ENCODE data around the gene ZNF189. TPM values are rescaled to one million over a fixed set of nuclear protein-coding genes. Genes with fewer than 3 reads are reported as not detected.

Gene ZNF189
- polyA plus RNA-seq, 2 donors, result 3.4 to 5.2 TPM

- 63 to 68% methylated on average over 9 of the region's 9 CpGs for WGBS, 2 donors
- Histone ChIP-seq H3K36me3 (ENCODE audit: control insufficient read depth in 2 of 2, insufficient read depth in 2 of 2, low read length in 1 of 2) (no peaks in the 10 kb centered on the region), H3K4me3 (ENCODE audit: low read depth in 1 of 2, low read length in 2 of 2) (no peak overlapping the region), H3K4me1 (ENCODE audit: control insufficient read depth in 2 of 2, insufficient read depth in 2 of 2, low read length in 1 of 2) (no peaks in the 10 kb centered on the region), H3K9me3 (ENCODE audit: control insufficient read depth in 2 of 2, insufficient read depth in 1 of 2, low read depth in 1 of 2, low read length in 1 of 2) (no peaks in the 10 kb centered on the region), H3K27me3 (ENCODE audit: control insufficient read depth in 1 of 2, insufficient read depth in 2 of 2, low read length in 2 of 2) (no peaks in the 10 kb centered on the region), H3K27ac (ENCODE audit: low read depth in 2 of 2, low read length in 1 of 2) (no peak overlapping the region)
Observed at GRCh38 chr9:101443364-101443771, 44.7 kb downstream of the ZNF189 start.

GRCh38 chr9:101445353-101446029, 46.8 kb downstream of the ZNF189 start:
- no peaks in the 10 kb centered on the region for H3K9me3 ChIP-seq (ENCODE audit: control insufficient read depth in 2 of 2, insufficient read depth in 1 of 2, low read depth in 1 of 2, low read length in 1 of 2)
- no peak overlapping the region for H3K27ac ChIP-seq (ENCODE audit: low read depth in 2 of 2, low read length in 1 of 2)
- no peaks in the 10 kb centered on the region for H3K4me1 ChIP-seq (ENCODE audit: control insufficient read depth in 2 of 2, insufficient read depth in 2 of 2, low read length in 1 of 2)
- H3K27me3 ChIP-seq (ENCODE audit: control insufficient read depth in 1 of 2, insufficient read depth in 2 of 2, low read length in 2 of 2), result no peaks in the 10 kb centered on the region
- H3K36me3 ChIP-seq (ENCODE audit: control insufficient read depth in 2 of 2, insufficient read depth in 2 of 2, low read length in 1 of 2), result no peaks in the 10 kb centered on the region
- WGBS, 2 donors, result 45 to 52% methylated on average over 5 of the region's 5 CpGs
- H3K4me3 ChIP-seq (ENCODE audit: low read depth in 1 of 2, low read length in 2 of 2), result peak overlapping the region in 1 of 2 donors; percentile 11

GRCh38 chr9:101446732-101447131, 48.1 kb downstream of the ZNF189 start:
- Histone ChIP-seq H3K27ac (ENCODE audit: low read depth in 2 of 2, low read length in 1 of 2) (no peak overlapping the region), H3K27me3 (ENCODE audit: control insufficient read depth in 1 of 2, insufficient read depth in 2 of 2, low read length in 2 of 2) (no peaks in the 10 kb centered on the region), H3K36me3 (ENCODE audit: control insufficient read depth in 2 of 2, insufficient read depth in 2 of 2, low read length in 1 of 2) (no peaks in the 10 kb centered on the region), H3K4me1 (ENCODE audit: control insufficient read depth in 2 of 2, insufficient read depth in 2 of 2, low read length in 1 of 2) (no peaks in the 10 kb centered on the region), H3K4me3 (ENCODE audit: low read depth in 1 of 2, low read length in 2 of 2) (no peak overlapping the region), H3K9me3 (ENCODE audit: control insufficient read depth in 2 of 2, insufficient read depth in 1 of 2, low read depth in 1 of 2, low read length in 1 of 2) (no peaks in the 10 kb centered on the region)

- H3K4me1 ChIP-seq (ENCODE audit: control insufficient read depth in 2 of 2, insufficient read depth in 2 of 2, low read length in 1 of 2), result no peaks in the 10 kb centered on the region
- H3K9me3 ChIP-seq (ENCODE audit: control insufficient read depth in 2 of 2, insufficient read depth in 1 of 2, low read depth in 1 of 2, low read length in 1 of 2), result no peaks in the 10 kb centered on the region
- no peak overlapping the region for H3K27ac ChIP-seq (ENCODE audit: low read depth in 2 of 2, low read length in 1 of 2)
- H3K27me3 ChIP-seq (ENCODE audit: control insufficient read depth in 1 of 2, insufficient read depth in 2 of 2, low read length in 2 of 2), result no peaks in the 10 kb centered on the region
- no peak overlapping the region for H3K4me3 ChIP-seq (ENCODE audit: low read depth in 1 of 2, low read length in 2 of 2)
- H3K36me3 ChIP-seq (ENCODE audit: control insufficient read depth in 2 of 2, insufficient read depth in 2 of 2, low read length in 1 of 2), result no peaks in the 10 kb centered on the region
- WGBS, 2 donors, result 45 to 54% methylated on average over 4 of the region's 4 CpGs
Observed at GRCh38 chr9:101448680-101449070, 50.0 kb downstream of the ZNF189 start.

GRCh38 chr9:101449071-101449721, 50.5 kb downstream of the ZNF189 start:
- Histone ChIP-seq H3K27ac (ENCODE audit: low read depth in 2 of 2, low read length in 1 of 2) (no peak overlapping the region), H3K27me3 (ENCODE audit: control insufficient read depth in 1 of 2, insufficient read depth in 2 of 2, low read length in 2 of 2) (no peaks in the 10 kb centered on the region), H3K36me3 (ENCODE audit: control insufficient read depth in 2 of 2, insufficient read depth in 2 of 2, low read length in 1 of 2) (no peaks in the 10 kb centered on the region), H3K4me1 (ENCODE audit: control insufficient read depth in 2 of 2, insufficient read depth in 2 of 2, low read length in 1 of 2) (no peaks in the 10 kb centered on the region), H3K4me3 (ENCODE audit: low read depth in 1 of 2, low read length in 2 of 2) (peak overlapping the region; percentile 46 to 68), H3K9me3 (ENCODE audit: control insufficient read depth in 2 of 2, insufficient read depth in 1 of 2, low read depth in 1 of 2, low read length in 1 of 2) (no peaks in the 10 kb centered on the region)
- WGBS, 2 donors, result 1 to 3% methylated on average over 34 to 40 of the region's 40 CpGs

GRCh38 chr9:101450931-101451330, 52.3 kb downstream of the ZNF189 start:
- no peak overlapping the region for H3K27ac ChIP-seq (ENCODE audit: low read depth in 2 of 2, low read length in 1 of 2)
- no peaks in the 10 kb centered on the region for H3K27me3 ChIP-seq (ENCODE audit: control insufficient read depth in 1 of 2, insufficient read depth in 2 of 2, low read length in 2 of 2)
- no peaks in the 10 kb centered on the region for H3K9me3 ChIP-seq (ENCODE audit: control insufficient read depth in 2 of 2, insufficient read depth in 1 of 2, low read depth in 1 of 2, low read length in 1 of 2)
- no peaks in the 10 kb centered on the region for H3K36me3 ChIP-seq (ENCODE audit: control insufficient read depth in 2 of 2, insufficient read depth in 2 of 2, low read length in 1 of 2)
- no peaks in the 10 kb centered on the region for H3K4me1 ChIP-seq (ENCODE audit: control insufficient read depth in 2 of 2, insufficient read depth in 2 of 2, low read length in 1 of 2)
- WGBS, 2 donors, result 49 to 61% methylated on average over 4 of the region's 4 CpGs
- H3K4me3 ChIP-seq (ENCODE audit: low read depth in 1 of 2, low read length in 2 of 2), result no peak overlapping the region

- H3K9me3 ChIP-seq (ENCODE audit: control insufficient read depth in 2 of 2, insufficient read depth in 1 of 2, low read depth in 1 of 2, low read length in 1 of 2), result no peaks in the 10 kb centered on the region
- H3K4me3 ChIP-seq (ENCODE audit: low read depth in 1 of 2, low read length in 2 of 2), result no peak overlapping the region
- no peak overlapping the region for H3K27ac ChIP-seq (ENCODE audit: low read depth in 2 of 2, low read length in 1 of 2)
- H3K27me3 ChIP-seq (ENCODE audit: control insufficient read depth in 1 of 2, insufficient read depth in 2 of 2, low read length in 2 of 2), result no peaks in the 10 kb centered on the region
- H3K36me3 ChIP-seq (ENCODE audit: control insufficient read depth in 2 of 2, insufficient read depth in 2 of 2, low read length in 1 of 2), result no peaks in the 10 kb centered on the region
- H3K4me1 ChIP-seq (ENCODE audit: control insufficient read depth in 2 of 2, insufficient read depth in 2 of 2, low read length in 1 of 2), result no peaks in the 10 kb centered on the region
- 86 to 91% methylated on average over 4 of the region's 4 CpGs for WGBS, 2 donors
Observed at GRCh38 chr9:101451498-101451897, 52.8 kb downstream of the ZNF189 start.

- H3K4me1 ChIP-seq (ENCODE audit: control insufficient read depth in 2 of 2, insufficient read depth in 2 of 2, low read length in 1 of 2), result no peaks in the 10 kb centered on the region
- WGBS, 2 donors, result 81 to 85% methylated on average over 4 of the region's 4 CpGs
- no peak overlapping the region for H3K27ac ChIP-seq (ENCODE audit: low read depth in 2 of 2, low read length in 1 of 2)
- H3K36me3 ChIP-seq (ENCODE audit: control insufficient read depth in 2 of 2, insufficient read depth in 2 of 2, low read length in 1 of 2), result no peaks in the 10 kb centered on the region
- H3K9me3 ChIP-seq (ENCODE audit: control insufficient read depth in 2 of 2, insufficient read depth in 1 of 2, low read depth in 1 of 2, low read length in 1 of 2), result no peaks in the 10 kb centered on the region
- no peaks in the 10 kb centered on the region for H3K27me3 ChIP-seq (ENCODE audit: control insufficient read depth in 1 of 2, insufficient read depth in 2 of 2, low read length in 2 of 2)
- no peak overlapping the region for H3K4me3 ChIP-seq (ENCODE audit: low read depth in 1 of 2, low read length in 2 of 2)
Observed at GRCh38 chr9:101453776-101454570, 55.3 kb downstream of the ZNF189 start.

GRCh38 chr9:101455656-101456240, 57.1 kb downstream of the ZNF189 start:
- Histone ChIP-seq H3K27ac (ENCODE audit: low read depth in 2 of 2, low read length in 1 of 2) (no peak overlapping the region), H3K9me3 (ENCODE audit: control insufficient read depth in 2 of 2, insufficient read depth in 1 of 2, low read depth in 1 of 2, low read length in 1 of 2) (no peaks in the 10 kb centered on the region), H3K36me3 (ENCODE audit: control insufficient read depth in 2 of 2, insufficient read depth in 2 of 2, low read length in 1 of 2) (no peaks in the 10 kb centered on the region), H3K27me3 (ENCODE audit: control insufficient read depth in 1 of 2, insufficient read depth in 2 of 2, low read length in 2 of 2) (no peaks in the 10 kb centered on the region), H3K4me3 (ENCODE audit: low read depth in 1 of 2, low read length in 2 of 2) (no peak overlapping the region), H3K4me1 (ENCODE audit: control insufficient read depth in 2 of 2, insufficient read depth in 2 of 2, low read length in 1 of 2) (no peaks in the 10 kb centered on the region)
- WGBS, 2 donors, result 67 to 80% methylated on average over 2 of the region's 2 CpGs

All from esophagus (tissue), 2 donors.